ENCODE results near the gene LITAF.

GRCh38 chr16:11507350-11507749 is 79.4 kb downstream of the LITAF start:
- TF ChIP-seq CTCF (conservative IDR thresholded peaks at IDR 0.05 in 1 of 2, IDR thresholded peaks at IDR 0.05 in 1 of 2; ENCODE audit: extremely low read depth in 1 of 2, insufficient read depth in 1 of 2, low read depth in 1 of 2, low read length in 2 of 2) (no peak), EZH2 (IDR thresholded peaks at IDR 0.05; ENCODE audit: borderline replicate concordance, low read length) (no peak)

Data from mammary epithelial cell (primary cell).